GM12872 (cell line): ENCODE measurements around the gene SPOCK1.

Source experiments
- CTCF ChIP-seq: IDR thresholded peaks from 3 replicates; pipeline ENCODE4 v1.5.1; 2011; ENCODE audit warnings: low read depth, mild to moderate bottlenecking, low read length, moderate library complexity; ENCODE audit not compliant: insufficient read depth

Gene SPOCK1

GRCh38 chr5:137290373-137290772 is 208.8 kb downstream of the SPOCK1 start:
- TF ChIP-seq CTCF, result no peak

- TF ChIP-seq CTCF, result no peak
These were observed 209.3 kb downstream of the SPOCK1 start for GRCh38 chr5:137289856-137290255.

- no peak for TF ChIP-seq CTCF
These were observed 211.6 kb downstream of the SPOCK1 start for GRCh38 chr5:137287569-137287968.

GRCh38 chr5:137286025-137286610 is 213.0 kb downstream of the SPOCK1 start:
- no peak for TF ChIP-seq CTCF

GRCh38 chr5:137283801-137284200 is 215.3 kb downstream of the SPOCK1 start:
- TF ChIP-seq CTCF, result no peak

- TF ChIP-seq CTCF, result no peak
These were observed 216.9 kb downstream of the SPOCK1 start for GRCh38 chr5:137282216-137282615.

GRCh38 chr5:137281201-137281600 is 217.9 kb downstream of the SPOCK1 start:
- no peak for TF ChIP-seq CTCF
